AG04450 (cell line): ENCODE measurements around the gene FRMD4A. TPM values are rescaled to one million over a fixed set of nuclear protein-coding genes. Genes with fewer than 3 reads are reported as not detected.
"Not testable (repeated sequence)": the region's sequence is repeated elsewhere in the genome, so short reads cannot be mapped to it uniquely, and the experiment has no call there.

Experiments used
- CTCF ChIA-PET: fragments of 300-600, 350-600 bp; formaldehyde crosslinking; extraction: SDS; loops from one replicate; lab custom pipeline; 2022; ENCODE audit warnings: antibody characterized with exemption, inconsistent platforms; lab: Charles Lee
- POLR2A ChIA-PET: fragments of 350-600 bp; formaldehyde crosslinking; extraction: SDS; loops from one replicate; lab custom pipeline; 2021; ENCODE audit warnings: antibody characterized with exemption, inconsistent platforms; lab: Yijun Ruan, JAX
- DNase-seq: peaks from one replicate; pipeline ENCODE4 v3.0.0-alpha.2; 2011; ENCODE audit warnings: low read depth, low spot score
- H3K27ac ChIP-seq: one replicate; pipeline ENCODE4 v1.5.1; 2012; ENCODE audit warnings: low read depth, low read length, control low read depth
- H3K27me3 ChIP-seq: one replicate; pipeline ENCODE4 v1.6.0; 2012; ENCODE audit warnings: low read length; ENCODE audit not compliant: control insufficient read depth, insufficient read depth
- H3K4me3 ChIP-seq: 2 replicates; pipeline ENCODE4 v1.5.1; 2011; ENCODE audit warnings: mild to moderate bottlenecking, low read depth, low read length, control low read depth
- H3K9me3 ChIP-seq: 2 replicates; pipeline ENCODE4 v1.5.1; 2012; ENCODE audit warnings: low read length; ENCODE audit not compliant: control insufficient read depth, insufficient read depth
- polyA plus RNA-seq: library from polyadenylated mRNA; depleted of rRNA; stranded (reverse); fragments of >200 nt; gene quantifications from 2 replicates; pipeline ENCODE4 v1.2.3, GENCODE V29; 2011
- TF ChIP-seq, protein P1 (sequence below): IDR thresholded peaks from 2 replicates; pipeline ENCODE4 v1.5.1; 2011; ENCODE audit warnings: low read depth, low read length, control low read depth, inconsistent platforms

The FRMD4A gene
- polyA plus RNA-seq, 1 experiment: 45.7 TPM

DNA sequence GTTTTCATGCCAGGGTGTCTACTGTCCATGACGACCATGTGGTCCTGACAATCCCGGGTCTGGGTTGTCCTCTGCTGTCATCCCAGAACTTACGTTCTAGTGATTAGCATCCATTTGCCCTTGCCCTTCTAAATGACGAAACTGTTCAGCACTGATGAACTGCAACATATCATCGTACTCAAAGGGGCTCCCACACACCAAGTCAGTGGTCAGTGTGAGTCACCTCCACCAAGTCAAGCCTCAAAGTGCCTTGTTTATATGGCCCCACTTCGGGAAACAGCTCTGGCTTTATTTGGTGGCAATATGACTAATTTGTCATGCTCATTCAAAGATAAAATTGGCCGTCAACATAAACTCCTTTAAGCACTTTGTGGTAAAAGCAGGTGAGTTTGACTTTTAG, 110.7 kb downstream of the FRMD4A start:
- no peak for DNase-seq
- no peak overlapping the region for H3K27ac ChIP-seq
- no peaks in the 10 kb centered on the region for H3K9me3 ChIP-seq
- POLR2A ChIA-PET: interaction anchor here (0.5 kb wide), 1 partner anchor 11 kb away, joined by 3 read pairs; no protein-coding TSS in a partner anchor
- no peak overlapping the region for H3K4me3 ChIP-seq
- H3K27me3 ChIP-seq: peaks cover 43% of the 10 kb centered on the region
- TF ChIP-seq, protein P1, sequence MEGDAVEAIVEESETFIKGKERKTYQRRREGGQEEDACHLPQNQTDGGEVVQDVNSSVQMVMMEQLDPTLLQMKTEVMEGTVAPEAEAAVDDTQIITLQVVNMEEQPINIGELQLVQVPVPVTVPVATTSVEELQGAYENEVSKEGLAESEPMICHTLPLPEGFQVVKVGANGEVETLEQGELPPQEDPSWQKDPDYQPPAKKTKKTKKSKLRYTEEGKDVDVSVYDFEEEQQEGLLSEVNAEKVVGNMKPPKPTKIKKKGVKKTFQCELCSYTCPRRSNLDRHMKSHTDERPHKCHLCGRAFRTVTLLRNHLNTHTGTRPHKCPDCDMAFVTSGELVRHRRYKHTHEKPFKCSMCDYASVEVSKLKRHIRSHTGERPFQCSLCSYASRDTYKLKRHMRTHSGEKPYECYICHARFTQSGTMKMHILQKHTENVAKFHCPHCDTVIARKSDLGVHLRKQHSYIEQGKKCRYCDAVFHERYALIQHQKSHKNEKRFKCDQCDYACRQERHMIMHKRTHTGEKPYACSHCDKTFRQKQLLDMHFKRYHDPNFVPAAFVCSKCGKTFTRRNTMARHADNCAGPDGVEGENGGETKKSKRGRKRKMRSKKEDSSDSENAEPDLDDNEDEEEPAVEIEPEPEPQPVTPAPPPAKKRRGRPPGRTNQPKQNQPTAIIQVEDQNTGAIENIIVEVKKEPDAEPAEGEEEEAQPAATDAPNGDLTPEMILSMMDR: no peak
- CTCF ChIA-PET: no interaction called here

DNA sequence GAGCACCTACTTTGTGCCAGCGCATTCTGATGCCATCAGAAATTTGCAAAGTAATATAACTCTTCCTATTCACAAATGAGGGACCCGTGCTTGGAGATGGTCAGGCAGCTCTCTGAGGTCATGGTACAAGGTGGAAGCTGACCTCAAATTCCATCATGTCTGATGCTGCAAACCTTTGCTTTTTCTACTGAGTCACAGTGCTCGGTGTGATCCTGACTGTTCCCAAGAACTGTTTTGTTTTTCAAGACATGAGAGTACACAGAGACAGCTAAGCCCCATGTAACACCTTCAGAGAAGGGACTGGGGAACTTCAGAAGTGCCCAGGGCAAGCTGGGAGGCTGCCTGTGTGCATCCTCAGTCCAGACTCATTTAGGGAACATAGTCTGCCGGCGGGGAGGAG, 111.3 kb downstream of the FRMD4A start:
- TF ChIP-seq, protein P1: no peak
- no peak for DNase-seq
- Histone ChIP-seq H3K4me3 (no peak overlapping the region), H3K27ac (no peak overlapping the region), H3K9me3 (no peaks in the 10 kb centered on the region), H3K27me3 (peaks cover 40% of the 10 kb centered on the region)
- ChIA-PET POLR2A (no interaction called here), CTCF (interaction anchor here (1.0 kb wide), 1 partner anchor 24 kb away, joined by 3 read pairs; no protein-coding TSS in a partner anchor)

DNA sequence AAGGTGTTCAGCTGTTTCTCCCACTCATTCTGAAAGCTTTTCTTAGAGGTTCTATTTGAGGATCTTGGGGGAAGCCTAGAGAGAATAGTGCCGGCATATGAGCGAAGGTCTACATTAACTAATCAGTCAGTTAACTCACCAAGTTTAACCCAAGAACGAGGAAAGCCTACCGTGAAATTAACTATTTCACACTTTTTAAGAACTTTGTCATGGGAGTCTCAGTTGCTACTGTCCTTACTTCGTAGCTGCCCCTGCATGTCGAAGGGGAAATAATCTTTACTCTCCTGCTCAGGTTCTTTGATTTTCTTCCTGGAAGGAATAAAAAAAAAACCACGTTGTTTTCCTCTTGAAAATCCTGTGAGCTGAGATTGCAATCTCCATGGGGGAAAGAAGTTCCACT, 115.1 kb downstream of the FRMD4A start:
- POLR2A ChIA-PET: no interaction called here
- H3K27ac ChIP-seq: no peak overlapping the region
- H3K4me3 ChIP-seq: no peak overlapping the region
- no peak for DNase-seq
- CTCF ChIA-PET: no interaction called here
- peaks cover 30% of the 10 kb centered on the region for H3K27me3 ChIP-seq
- TF ChIP-seq, protein P1: no peak
- H3K9me3 ChIP-seq: no peaks in the 10 kb centered on the region

DNA sequence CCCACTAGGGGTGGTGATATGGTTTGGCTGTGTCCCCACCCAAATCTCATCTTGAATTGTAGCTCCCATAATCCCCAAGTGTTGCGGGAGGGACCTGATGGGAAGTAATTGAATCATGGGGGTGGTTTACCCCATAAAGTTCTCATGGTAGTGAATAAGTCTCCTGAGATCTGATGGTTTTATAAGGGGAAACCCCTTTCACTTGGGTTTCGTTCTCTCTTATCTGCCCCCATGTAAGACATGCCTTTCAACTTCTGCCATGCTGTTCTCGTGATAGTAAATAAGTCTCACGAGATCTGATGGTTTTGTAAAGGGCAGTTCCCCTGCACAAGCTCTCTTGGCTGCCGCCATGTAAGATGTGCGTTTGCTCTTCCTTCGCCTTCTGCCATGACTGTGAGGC, 117.0 kb downstream of the FRMD4A start:
- DNase-seq, H3K9me3 ChIP-seq, CTCF ChIA-PET, H3K27ac ChIP-seq, POLR2A ChIA-PET, H3K4me3 ChIP-seq: not testable (repeated sequence)
- peaks cover 23% of the 10 kb centered on the region for H3K27me3 ChIP-seq

DNA sequence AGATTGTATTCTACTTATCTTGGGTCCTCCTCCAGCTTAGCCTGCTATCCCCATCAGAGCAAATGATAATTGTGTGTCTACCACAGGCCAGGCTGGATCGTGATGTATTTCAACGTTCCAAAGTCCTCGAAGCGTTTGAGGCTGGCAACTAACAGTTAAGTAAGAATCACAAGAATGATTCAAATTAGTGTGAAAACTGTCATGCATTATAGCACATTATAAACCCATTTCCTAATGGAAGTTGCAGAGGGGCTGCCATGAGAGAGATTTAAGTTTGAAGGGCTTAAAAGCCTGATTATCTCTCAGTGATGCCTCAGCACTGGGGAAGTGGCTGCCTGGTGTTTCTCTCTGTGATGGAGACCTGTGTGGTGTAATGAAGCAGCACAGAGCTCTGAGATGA, 119.1 kb downstream of the FRMD4A start:
- Histone ChIP-seq H3K9me3 (no peaks in the 10 kb centered on the region), H3K27ac (no peak overlapping the region), H3K4me3 (no peak overlapping the region), H3K27me3 (peaks cover 15% of the 10 kb centered on the region)
- no peak for DNase-seq
- POLR2A ChIA-PET: no interaction called here
- CTCF ChIA-PET: interaction anchor here (0.6 kb wide), 1 partner anchor 42 kb away, joined by 3 read pairs; no protein-coding TSS in a partner anchor
- TF ChIP-seq, protein P1: no peak
